GM21381 (cell line): ENCODE data around the gene SLC23A2.
"Not testable (repeated sequence)": the region's sequence is repeated elsewhere in the genome, so short reads cannot be mapped to it uniquely, and the experiment has no call there.

Experiments used
- ATAC-seq: cut with Tn5 transposase; IDR thresholded peaks from one replicate; pipeline ENCODE4 v1.9.1; 2021; ENCODE audit warnings: mild to moderate bottlenecking, moderate library complexity; ENCODE audit not compliant: unreplicated experiment

Gene SLC23A2

DNA sequence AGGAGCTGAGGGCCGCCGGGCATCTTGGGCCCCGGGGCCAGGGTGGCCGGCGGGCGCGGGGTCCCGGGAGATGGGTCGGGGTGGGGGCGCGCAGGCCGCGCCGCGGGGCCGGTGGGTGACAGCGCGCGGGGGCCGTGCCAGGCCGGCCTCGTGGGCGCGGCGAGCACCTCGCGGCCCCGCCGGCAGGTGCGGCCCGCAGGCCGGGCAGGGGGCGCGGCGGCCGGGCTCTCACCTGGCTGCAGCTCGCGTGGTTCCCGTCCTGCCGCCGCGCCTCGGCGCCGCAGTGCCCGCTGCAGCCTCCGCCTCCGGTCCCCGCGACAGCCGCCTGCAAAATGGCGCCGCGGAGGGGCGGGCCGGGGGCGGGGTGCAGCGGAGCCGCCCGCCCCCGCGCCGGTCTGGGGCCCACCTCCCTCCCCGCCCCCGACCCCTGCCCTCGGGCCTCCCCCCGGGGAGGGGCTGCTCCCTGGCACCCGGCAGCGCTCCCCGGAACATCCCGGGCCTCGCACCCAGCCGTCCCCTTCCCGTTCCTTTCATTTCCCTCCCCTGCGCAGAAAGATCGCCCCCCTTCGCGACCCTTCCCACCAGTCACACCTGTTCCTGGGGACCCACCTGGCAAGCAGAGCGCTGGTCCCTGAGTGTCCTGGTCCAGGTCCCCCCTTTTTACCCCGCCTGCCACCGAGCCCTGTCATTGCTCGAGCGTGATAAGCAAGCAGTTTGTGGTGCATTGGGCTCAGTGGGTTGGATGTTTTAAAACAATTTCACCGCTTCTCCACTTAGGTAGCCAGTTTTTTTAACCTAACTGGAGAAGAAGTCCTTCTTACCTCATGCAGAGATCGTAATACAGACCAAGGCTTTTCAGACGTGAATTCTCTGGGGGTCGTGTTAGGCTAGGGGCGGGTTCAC is at the start of gene SLC23A2:
TSS of gene SLC23A2 (minus strand) at position 337 of the 903 bp plus-strand sequence. CDS start 68,948 bp downstream, outside the sequence.
- peak; percentile 59 for ATAC-seq

- no peak for ATAC-seq
Measured at GRCh38 chr20:5046656-5047339, 45.5 kb upstream of the SLC23A2 start.

DNA sequence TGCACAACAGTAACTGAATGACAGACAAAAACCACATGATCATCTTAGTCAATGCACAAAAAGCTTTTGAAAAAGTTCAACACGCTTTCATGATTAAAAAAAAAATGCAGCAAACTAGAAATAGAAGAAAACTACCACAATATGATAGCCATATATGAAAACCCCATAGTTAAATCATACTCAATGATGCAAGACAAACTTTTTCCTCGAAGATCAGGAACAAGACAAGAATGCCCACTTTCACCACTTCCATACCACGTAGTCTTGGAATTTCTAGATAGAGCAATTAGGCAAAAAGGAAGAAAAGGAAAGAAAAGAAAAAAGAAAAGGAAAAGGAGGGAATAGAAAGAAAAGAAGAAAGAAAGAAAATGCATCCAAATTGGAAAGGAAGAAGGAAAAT is 44.6 kb upstream of the SLC23A2 start:
- no peak for ATAC-seq

DNA sequence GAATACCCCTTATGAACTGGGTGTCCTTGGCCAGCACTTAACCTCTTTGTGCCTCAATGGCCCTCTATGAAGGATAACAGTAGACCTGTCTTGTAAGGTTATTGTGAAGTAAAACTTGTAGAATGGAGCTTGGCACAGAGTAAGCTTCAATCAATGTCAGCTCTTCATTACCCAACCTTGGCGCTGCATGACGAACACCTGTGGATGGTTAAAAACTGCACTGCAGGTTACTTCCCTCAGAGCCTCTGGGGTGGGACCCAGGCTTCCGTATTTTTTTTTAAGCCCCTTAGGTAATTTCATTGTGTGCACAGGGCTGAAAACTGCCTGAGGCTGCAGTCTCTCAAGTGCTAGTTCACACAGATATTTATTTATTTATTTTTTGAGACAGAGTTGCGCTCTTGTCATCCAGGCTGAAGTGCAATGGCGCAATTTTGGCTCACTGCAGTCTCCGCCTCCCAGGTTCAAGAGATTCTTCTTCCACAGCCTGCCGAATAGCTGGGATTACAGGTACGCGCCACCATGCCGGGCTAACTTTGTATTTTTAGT is 42.8 kb upstream of the SLC23A2 start:
- ATAC-seq, result no peak

DNA sequence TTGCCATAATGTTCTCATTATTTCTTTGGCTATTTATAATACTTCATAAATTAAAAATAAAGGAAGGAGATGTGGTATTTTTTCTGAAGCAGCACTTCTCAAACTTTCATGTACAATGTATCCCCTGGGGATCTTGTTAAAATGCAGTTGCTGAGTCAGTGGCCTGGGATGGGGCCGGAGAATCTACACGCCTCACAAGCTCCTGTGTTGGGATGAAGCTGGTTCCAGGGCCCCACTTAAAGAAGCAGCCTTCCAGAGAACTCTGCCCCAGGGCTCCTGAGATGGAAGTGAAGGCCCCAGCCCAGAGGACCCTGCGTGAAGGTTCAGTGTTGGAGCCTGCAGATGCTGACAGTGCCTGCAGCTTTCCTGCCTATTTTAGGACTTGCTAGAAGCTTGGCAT is 40.1 kb upstream of the SLC23A2 start:
- no peak for ATAC-seq

DNA sequence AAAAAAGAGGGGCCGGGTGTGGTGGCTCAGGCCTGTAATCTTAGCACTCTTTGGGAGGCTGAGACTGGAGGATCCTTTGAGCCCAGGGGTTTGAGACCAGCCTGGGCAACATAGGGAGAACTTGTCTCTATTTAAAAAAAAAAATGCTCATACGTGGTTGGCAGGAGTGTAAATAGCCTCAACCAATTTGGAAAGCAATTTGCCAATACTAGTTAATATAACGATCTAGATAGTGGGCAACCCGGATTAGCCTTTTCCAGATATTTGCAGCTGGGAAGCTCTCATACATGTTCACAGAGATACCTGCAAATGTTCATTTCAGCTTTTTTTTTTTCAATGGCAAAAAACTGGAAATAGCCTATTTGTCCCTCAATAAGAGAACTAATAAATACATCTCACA is 39.0 kb upstream of the SLC23A2 start:
- ATAC-seq, result no peak

GRCh38 chr20:5039889-5040288 is 38.6 kb upstream of the SLC23A2 start:
- ATAC-seq, result no peak

DNA sequence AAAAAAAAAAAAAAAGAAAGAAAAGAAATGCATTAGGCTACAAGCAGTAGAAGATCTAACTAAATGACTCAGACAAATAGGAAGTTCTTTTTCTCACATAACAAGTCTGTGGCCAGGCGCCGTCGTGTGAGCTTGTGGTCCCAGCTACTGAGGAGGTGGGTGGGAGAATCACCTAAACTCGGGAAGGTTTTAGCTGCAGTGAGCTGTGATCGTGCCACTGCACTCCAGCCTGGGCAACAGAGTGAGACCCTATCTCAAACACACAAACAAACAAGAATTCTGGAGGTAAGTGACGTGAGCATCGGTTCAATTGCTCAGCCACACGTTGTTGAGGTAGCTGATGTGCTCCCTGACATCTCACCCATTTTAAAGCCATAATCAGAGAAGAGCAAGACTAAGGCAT is 37.9 kb upstream of the SLC23A2 start:
- ATAC-seq, result no peak

DNA sequence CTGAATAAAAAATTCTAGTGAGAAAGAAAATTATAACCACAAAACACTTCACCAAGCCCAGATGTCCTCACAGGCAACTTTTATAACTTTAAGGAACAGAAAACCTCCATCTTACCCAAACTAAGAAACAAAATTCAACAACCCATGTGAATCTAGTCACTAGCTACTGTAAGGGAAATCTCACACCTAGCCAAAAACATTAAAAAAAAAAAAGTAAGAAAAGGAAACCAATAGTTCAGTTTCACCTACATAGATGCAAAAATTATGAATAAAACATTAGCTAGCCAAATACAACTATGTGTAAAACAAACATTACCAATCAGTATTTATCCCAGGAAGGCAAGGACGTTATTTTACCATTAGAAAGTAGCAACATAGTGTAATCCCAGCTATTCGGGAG is 35.5 kb upstream of the SLC23A2 start:
- no peak for ATAC-seq

- not testable (repeated sequence) for ATAC-seq
Measured at GRCh38 chr20:5035518-5035917, 34.2 kb upstream of the SLC23A2 start.

DNA sequence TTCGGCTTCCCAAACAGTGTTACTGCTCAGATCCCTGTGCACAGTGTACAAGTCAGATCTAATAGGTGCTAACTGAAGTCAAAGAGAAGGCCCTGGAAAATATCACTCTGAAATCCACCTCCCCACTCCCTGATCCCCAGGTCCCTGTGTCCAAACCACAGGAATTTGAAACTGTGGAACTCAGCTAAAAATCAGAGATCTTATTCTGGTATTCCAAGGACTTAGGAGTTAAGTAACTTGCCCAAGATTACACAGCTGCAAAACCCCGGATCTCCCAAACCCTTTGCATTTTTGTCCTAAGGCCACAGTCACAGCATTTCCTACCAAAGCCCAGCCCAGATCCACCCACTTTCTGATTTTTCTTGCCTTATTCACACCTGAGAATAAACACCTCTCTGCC is 32.3 kb upstream of the SLC23A2 start:
- ATAC-seq, result no peak

GRCh38 chr20:5031701-5032100 is 30.4 kb upstream of the SLC23A2 start:
- ATAC-seq, result not testable (repeated sequence)

DNA sequence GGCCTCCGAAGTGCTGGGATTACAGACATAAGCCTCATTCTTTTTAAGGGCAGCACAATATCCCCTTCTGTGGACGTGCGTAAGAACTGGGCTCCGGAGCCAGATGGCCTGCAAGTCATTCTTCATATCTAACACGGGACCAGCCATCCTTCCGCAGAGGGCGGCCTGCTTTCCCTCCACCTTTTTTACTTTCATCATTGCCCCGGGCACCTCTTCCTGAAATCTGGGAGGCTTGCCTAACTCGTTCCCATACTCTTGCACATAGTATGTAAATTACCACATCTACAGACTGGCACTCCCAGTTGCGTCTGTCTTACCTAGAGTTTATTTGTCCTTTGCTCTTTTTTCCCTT is 29.9 kb upstream of the SLC23A2 start:
- no peak for ATAC-seq

DNA sequence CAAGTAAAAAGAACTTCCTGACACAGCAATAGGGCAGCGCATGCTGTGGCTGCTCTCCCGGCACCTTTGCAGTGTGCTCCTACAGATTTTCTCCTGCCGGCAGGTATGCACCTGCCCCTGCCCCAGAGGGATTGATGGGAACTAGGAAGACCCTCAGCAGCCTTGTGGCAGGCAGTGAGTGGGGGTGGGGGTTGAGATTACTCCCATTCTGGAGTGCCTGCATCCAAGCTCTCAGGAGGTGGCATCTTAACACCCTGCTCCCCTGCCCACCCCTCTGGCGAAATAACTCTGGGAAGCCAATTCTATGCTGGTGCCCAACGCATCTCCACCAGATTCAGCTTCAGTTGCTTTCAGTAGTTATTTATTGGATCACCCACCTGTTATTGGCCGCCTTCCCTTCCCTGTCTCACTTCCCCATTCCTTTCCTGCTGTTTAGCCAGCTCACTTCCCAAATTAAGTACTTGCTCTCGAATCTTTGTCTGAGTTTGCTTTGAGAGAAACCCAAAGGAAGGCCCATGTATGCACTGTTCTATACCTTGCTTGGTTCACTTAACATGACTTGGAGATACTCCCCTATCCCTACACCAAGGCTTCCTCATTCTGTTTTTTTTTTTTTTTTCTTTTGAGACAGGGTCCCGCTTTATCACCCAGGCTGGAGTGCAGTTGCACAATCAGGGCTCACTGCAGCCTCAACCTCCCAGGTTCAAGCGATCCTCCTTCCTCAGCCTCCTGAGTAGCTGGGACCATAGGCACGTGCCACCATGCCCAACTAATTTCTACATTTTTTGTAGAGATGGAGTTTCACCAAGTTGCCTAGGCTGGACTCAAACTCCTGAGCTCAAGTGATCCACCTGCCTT is 29.3 kb upstream of the SLC23A2 start:
- no peak for ATAC-seq

DNA sequence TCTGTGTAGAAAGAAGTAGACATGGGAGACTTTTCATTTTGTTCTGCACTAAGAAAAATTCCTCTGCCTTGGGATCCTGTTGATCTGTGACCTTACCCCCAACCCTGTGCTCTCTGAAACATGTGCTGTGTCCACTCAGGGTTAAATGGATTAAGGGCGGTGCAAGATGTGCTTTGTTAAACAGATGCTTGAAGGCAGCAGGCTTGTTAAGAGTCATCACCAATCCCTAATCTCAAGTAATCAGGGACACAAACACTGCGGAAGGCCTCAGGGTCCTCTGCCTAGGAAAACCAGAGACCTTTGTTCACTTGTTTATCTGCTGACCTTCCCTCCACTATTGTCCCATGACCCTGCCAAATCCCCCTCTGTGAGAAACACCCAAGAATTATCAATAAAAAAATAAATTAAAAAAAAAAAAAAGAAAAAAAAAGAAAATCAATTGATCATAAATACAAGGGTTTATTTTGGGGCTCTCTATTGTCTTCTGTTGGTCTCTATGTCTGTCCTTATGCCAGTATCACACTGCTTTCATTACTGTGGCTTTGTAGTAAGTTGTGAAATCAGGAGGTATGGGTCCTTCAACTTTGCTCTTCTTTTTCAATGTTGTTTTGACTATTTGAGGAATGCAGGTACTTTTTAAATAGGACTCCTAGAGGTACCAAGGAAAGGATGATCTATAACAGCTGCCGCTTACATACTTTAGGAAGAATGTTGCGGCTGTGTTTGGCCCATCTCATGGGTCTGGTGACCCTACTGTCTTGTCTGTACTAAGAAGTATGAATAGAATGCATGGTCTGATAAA is 27.1 kb upstream of the SLC23A2 start:
- ATAC-seq, result not testable (repeated sequence)

GRCh38 chr20:5024982-5025381 is 23.7 kb upstream of the SLC23A2 start:
- no peak for ATAC-seq

- no peak for ATAC-seq
Measured at GRCh38 chr20:5024103-5024502, 22.8 kb upstream of the SLC23A2 start.

DNA sequence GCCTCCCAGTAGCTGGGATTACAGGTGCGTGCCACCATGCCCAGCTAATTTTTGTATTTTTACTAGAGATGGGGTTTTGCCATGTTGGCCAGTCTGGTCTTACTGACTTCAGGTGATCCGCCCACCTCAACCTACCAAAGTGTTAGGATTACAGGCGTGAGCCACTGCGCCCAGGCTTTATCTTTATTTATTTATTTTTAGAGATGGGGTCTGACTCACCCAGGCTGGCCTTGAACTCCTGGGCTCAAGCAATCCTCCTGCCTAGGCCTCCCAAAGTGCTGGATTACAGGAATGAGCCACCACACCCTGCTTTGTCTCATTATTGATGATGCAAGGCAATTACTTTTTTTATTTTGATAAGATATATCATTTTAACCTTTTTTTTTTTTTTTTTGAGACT is 21.9 kb upstream of the SLC23A2 start:
- not testable (repeated sequence) for ATAC-seq

DNA sequence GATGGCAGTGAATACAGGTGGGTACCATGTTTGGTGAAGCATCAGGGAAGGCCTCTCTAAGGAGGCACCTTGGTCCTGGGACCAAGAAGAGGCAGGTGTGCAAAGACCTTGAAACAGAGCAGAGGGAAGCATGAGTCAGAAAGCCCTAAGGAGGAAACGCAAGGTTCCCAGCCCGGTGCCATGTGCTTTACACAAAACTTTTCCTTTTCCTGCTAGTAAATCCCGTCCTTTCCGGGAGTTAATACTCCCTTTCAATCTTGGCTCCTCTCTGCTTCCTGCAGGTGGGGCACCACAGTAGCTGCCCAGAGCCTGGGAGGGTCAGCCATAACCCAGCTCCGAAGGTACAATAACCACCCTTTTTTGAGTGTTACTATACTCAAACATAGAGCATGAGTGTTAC is 19.4 kb upstream of the SLC23A2 start:
- no peak for ATAC-seq
